Endothelial cell of umbilical vein (primary cell): ENCODE measurements around the gene CMTM7. TPM values are rescaled to one million over a fixed set of nuclear protein-coding genes. Genes with fewer than 3 reads are reported as not detected.

Experiments
- BruUV-seq: library from RNA; stranded (reverse); fragments of 400-500 nt; replicated peaks from 2 replicates; lab custom pipeline; 2021; lab: Mats Ljungman, UMichigan
- CTCF ChIA-PET: fragments of 300-600, 350-600 bp; sonication (Branson Sonifier 250); formaldehyde crosslinking; loops from one replicate; lab custom pipeline; 2021; ENCODE audit warnings: antibody characterized with exemption, inconsistent platforms; lab: Charles Lee
- POLR2A ChIA-PET: fragments of 300-600, 350-600 bp; sonication (Branson Sonifier 250); formaldehyde crosslinking; loops from one replicate; lab custom pipeline; 2021; ENCODE audit warnings: antibody characterized with exemption, inconsistent platforms; lab: Charles Lee
- DNase-seq: peaks from one replicate; pipeline ENCODE4 v3.0.0-alpha.2; 2011; ENCODE audit warnings: low read depth, low spot score
- FAIRE-seq: peaks from 2 replicates; lab custom pipeline; 2011; peaks lifted over from hg19 to GRCh38; lab: Jason Lieb, UNC
- H2AFZ ChIP-seq: 2 replicates; pipeline ENCODE4 v1.6.0; 2012; ENCODE audit warnings: low read depth, low read length, control low read depth, inconsistent platforms
- H3K27ac ChIP-seq: 2 replicates; pipeline ENCODE4 v1.5.1; 2011; ENCODE audit warnings: low read depth, mild to moderate bottlenecking, control low read depth, low read length, moderate library complexity; ENCODE audit not compliant: insufficient read depth
- H3K27me3 ChIP-seq, 2 experiments: 2 replicates each; pipeline versions ENCODE4 v1.6.0 to v1.6.1; 2011; ENCODE audit warnings: low read length in 2 of 2, mixed read lengths in 1 of 2; ENCODE audit not compliant: control insufficient read depth in 2 of 2, insufficient read depth in 2 of 2
- H3K36me3 ChIP-seq, 2 experiments: 2 replicates in 1 of 2; 3 replicates in 1 of 2; pipeline ENCODE4 v1.5.1; 2011; ENCODE audit warnings: low read length in 2 of 2, mild to moderate bottlenecking in 1 of 2, moderate library complexity in 1 of 2; ENCODE audit not compliant: control insufficient read depth in 2 of 2, insufficient read depth in 2 of 2; ENCODE audit errors: extremely low read depth in 1 of 2
- H3K4me1 ChIP-seq: 3 replicates; pipeline ENCODE4 v1.5.1; 2011; ENCODE audit warnings: mild to moderate bottlenecking, low read length; ENCODE audit not compliant: control insufficient read depth, insufficient read depth; ENCODE audit errors: extremely low read depth
- H3K4me2 ChIP-seq: 2 replicates; pipeline ENCODE4 v1.6.1; 2011; ENCODE audit warnings: low read length, control low read depth, mixed read lengths; ENCODE audit not compliant: insufficient read depth
- H3K4me3 ChIP-seq, 3 experiments: fragments of 200-600 bp in 1 of 3; sonication (generic), shearing (Covaris generic) in 1 of 3; replicated peaks in 1 of 3; 2 replicates each; pipeline ENCODE4 v1.5.1; 2011 to 2016; ENCODE audit warnings: control low read depth in 3 of 3, low read length in 3 of 3, mild to moderate bottlenecking in 2 of 3, inconsistent platforms in 1 of 3, low read depth in 1 of 3, moderate library complexity in 1 of 3; ENCODE audit not compliant: insufficient read depth in 1 of 3
- H3K79me2 ChIP-seq: 2 replicates; pipeline ENCODE4 v1.6.0; 2012; ENCODE audit warnings: low read length, inconsistent platforms; ENCODE audit not compliant: control insufficient read depth, insufficient read depth
- H3K9ac ChIP-seq: replicated peaks from 2 replicates; pipeline ENCODE3; 2011; ENCODE audit warnings: low read length, control low read depth; ENCODE audit not compliant: insufficient read depth; ENCODE audit errors: extremely low read depth
- H3K9me1 ChIP-seq: replicated peaks from 3 replicates; pipeline ENCODE4 v1.6.0; 2011; ENCODE audit warnings: mild to moderate bottlenecking, low read length; ENCODE audit not compliant: control insufficient read depth, insufficient read depth; ENCODE audit errors: extremely low read depth
- H3K9me3 ChIP-seq: replicated peaks from 2 replicates; pipeline ENCODE4 v1.5.1; 2012; ENCODE audit warnings: low read length, inconsistent platforms; ENCODE audit not compliant: control insufficient read depth, insufficient read depth
- H4K20me1 ChIP-seq: replicated peaks from 2 replicates; pipeline ENCODE3; 2011; ENCODE audit warnings: mild to moderate bottlenecking, low read length; ENCODE audit not compliant: control insufficient read depth, insufficient read depth; ENCODE audit errors: extremely low read depth
- EZH2 ChIP-seq: IDR thresholded peaks from 2 replicates; pipeline ENCODE4 v1.6.1; 2012; ENCODE audit warnings: borderline replicate concordance, low read depth, mild to moderate bottlenecking, moderate library complexity, low read length, inconsistent platforms; ENCODE audit not compliant: severe bottlenecking
- FOS ChIP-seq: IDR thresholded peaks from 2 replicates; pipeline ENCODE4 v1.6.1; 2011; ENCODE audit warnings: mild to moderate bottlenecking, low read length, moderate library complexity, borderline replicate concordance; ENCODE audit not compliant: insufficient read depth
- GATA2 ChIP-seq: IDR thresholded peaks from 2 replicates; pipeline ENCODE4 v1.7.0; 2011; ENCODE audit warnings: low read depth, mild to moderate bottlenecking, moderate library complexity, mixed read lengths, low read length; ENCODE audit not compliant: insufficient read length, insufficient read depth
- JUN ChIP-seq: IDR thresholded peaks from 2 replicates; pipeline ENCODE4 v1.6.1; 2011; ENCODE audit warnings: borderline replicate concordance, low read depth; ENCODE audit not compliant: insufficient read length, insufficient read depth
- MYC ChIP-seq: IDR thresholded peaks from one replicate; pipeline ENCODE4 v1.6.1; 2011; ENCODE audit warnings: mild to moderate bottlenecking, low read depth, low read length
- POLR2A ChIP-seq: IDR thresholded peaks from 2 replicates; pipeline ENCODE4 v1.6.1; 2012; ENCODE audit warnings: low read depth, mild to moderate bottlenecking, control low read depth, low read length
- POLR2AphosphoS5 ChIP-seq: IDR thresholded peaks from 2 replicates; pipeline ENCODE4 v1.6.1; 2012; ENCODE audit warnings: low read depth, mild to moderate bottlenecking, control low read depth, low read length, moderate library complexity; ENCODE audit not compliant: insufficient read depth
- dilution Hi-C: fragments of 300-500 bp; cut with MboI; formaldehyde crosslinking; loops from one replicate; pipeline ENCODE4 v1.15.0; 2019; ENCODE audit warnings: low sequenced_read_pairs; ENCODE audit not compliant: extremely low pct_ligation_motif_present
- intact Hi-C: fragments of 100-400 bp; cut with micrococcal nuclease; formaldehyde crosslinking; loops from one replicate; pipeline ENCODE4 v1.10.0; 2022
- polyA plus RNA-seq, 4 experiments: library from polyadenylated mRNA; depleted of rRNA in 3 of 4; stranded (reverse) in 3 of 4; unstranded in 1 of 4; fragments of >200 nt; gene quantifications; 2 replicates each; pipeline versions ENCODE4 v1.2.1 to v1.2.3, GENCODE V29; 2011 to 2012; ENCODE audit warnings: missing spikeins in 1 of 4
- total RNA-seq: library from RNA; stranded (reverse); gene quantifications from 2 replicates; pipeline ENCODE4 v1.2.3, GENCODE V29; 2021
- TF ChIP-seq, protein P1 (sequence below), 2 donors: IDR thresholded peaks; 1 replicate in 1 of 2; 2 replicates in 1 of 2; pipeline ENCODE4 v1.5.1; 2011; ENCODE audit warnings: low read length in 2 of 2, mild to moderate bottlenecking in 2 of 2, moderate library complexity in 2 of 2, control low read depth in 1 of 2, inconsistent platforms in 1 of 2, low read depth in 1 of 2; ENCODE audit not compliant: insufficient read depth in 1 of 2; ENCODE audit errors: extremely low read depth in 1 of 2
- TF ChIP-seq, protein P2 (sequence below): IDR thresholded peaks from 2 replicates; pipeline ENCODE4 v1.6.1; 2011; ENCODE audit not compliant: insufficient read depth, insufficient read length

CMTM7 gene
- total and polyA plus RNA-seq, 2 donors (not counting 3 experiments of a cell fraction or from before 2014, with no cell fraction given) = 44.7 to 88.5 TPM

DNA sequence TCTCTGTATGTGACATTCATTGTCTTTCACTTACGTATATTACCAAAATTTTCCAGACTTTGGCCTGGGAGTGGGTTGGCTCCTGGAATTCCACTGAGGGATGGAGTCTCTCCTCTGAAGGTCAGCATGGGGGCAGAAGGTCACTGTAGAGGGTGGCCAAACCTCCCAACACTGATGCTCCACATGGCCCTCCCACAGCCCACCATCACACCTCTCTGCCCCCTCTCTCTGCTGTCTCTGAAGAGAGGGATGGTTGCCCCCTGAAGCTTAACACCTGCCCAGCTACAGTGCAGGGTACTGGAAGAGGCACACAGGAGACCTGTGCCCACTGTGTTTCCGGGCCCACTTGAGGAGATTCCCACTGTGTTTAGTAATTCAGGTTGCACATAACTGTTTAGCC lies 58.8 kb downstream of the CMTM7 start:
- DNase-seq (no peak), FAIRE-seq (no peak)
- Histone ChIP-seq H3K9me3 (no peaks in the 10 kb centered on the region), H4K20me1 (no peaks in the 10 kb centered on the region), H2AFZ (no peak overlapping the region), H3K27me3 (no peaks in the 10 kb centered on the region), H3K4me2 (no peak overlapping the region), H3K4me1 (no peaks in the 10 kb centered on the region), H3K9ac (no peak overlapping the region), H3K36me3 (peaks cover 3 to 24% of the 10 kb centered on the region in 2 experiments), H3K27ac (no peak overlapping the region), H3K4me3 (no peak overlapping the region), H3K79me2 (peaks cover 16% of the 10 kb centered on the region), H3K9me1 (no peaks in the 10 kb centered on the region)
- CTCF ChIA-PET = interaction anchor here (0.5 to 1.7 kb wide), 4 partner anchors 17 to 76 kb away, joined by 3 to 7 read pairs (median 4); no protein-coding TSS in a partner anchor
- intact Hi-C loops = no loop called here
- no TSS peak for BruUV-seq
- POLR2A ChIA-PET = no interaction called here
- dilution Hi-C loops = no loop called here
- TF ChIP-seq FOS (no peak), EZH2 (no peak), MYC (no peak), GATA2 (no peak), POLR2AphosphoS5 (no peak), POLR2A (no peak), JUN (no peak)
- TF ChIP-seq, protein P1, sequence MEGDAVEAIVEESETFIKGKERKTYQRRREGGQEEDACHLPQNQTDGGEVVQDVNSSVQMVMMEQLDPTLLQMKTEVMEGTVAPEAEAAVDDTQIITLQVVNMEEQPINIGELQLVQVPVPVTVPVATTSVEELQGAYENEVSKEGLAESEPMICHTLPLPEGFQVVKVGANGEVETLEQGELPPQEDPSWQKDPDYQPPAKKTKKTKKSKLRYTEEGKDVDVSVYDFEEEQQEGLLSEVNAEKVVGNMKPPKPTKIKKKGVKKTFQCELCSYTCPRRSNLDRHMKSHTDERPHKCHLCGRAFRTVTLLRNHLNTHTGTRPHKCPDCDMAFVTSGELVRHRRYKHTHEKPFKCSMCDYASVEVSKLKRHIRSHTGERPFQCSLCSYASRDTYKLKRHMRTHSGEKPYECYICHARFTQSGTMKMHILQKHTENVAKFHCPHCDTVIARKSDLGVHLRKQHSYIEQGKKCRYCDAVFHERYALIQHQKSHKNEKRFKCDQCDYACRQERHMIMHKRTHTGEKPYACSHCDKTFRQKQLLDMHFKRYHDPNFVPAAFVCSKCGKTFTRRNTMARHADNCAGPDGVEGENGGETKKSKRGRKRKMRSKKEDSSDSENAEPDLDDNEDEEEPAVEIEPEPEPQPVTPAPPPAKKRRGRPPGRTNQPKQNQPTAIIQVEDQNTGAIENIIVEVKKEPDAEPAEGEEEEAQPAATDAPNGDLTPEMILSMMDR (IDR thresholded peaks at IDR 0.05; ENCODE audit: extremely low read depth in 1 of 2, insufficient read depth in 1 of 2, low read depth in 1 of 2, low read length in 2 of 2) = no peak
- TF ChIP-seq, protein P2, sequence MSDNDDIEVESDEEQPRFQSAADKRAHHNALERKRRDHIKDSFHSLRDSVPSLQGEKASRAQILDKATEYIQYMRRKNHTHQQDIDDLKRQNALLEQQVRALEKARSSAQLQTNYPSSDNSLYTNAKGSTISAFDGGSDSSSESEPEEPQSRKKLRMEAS = no peak
